C4-2B (cell line): ENCODE results near the gene GPR158.

Experiments used
- CTCF ChIP-seq: fragments of 450-650 bp; conservative IDR thresholded peaks from 2 replicates; pipeline ENCODE4 v1.5.1; 2017; ENCODE audit warnings: mild to moderate bottlenecking
- ZFX ChIP-seq: fragments of 450-650 bp; IDR thresholded peaks from 2 replicates; pipeline ENCODE4 v1.6.1; 2017

- no peak for TF ChIP-seq CTCF
- no peak for TF ChIP-seq ZFX
Measured at GRCh38 chr10:25504306-25504705, 329.5 kb downstream of the GPR158 start.
